ENCODE results near the gene CD69.
A peak's percentile ranks its signal among the peaks of the same experiment; 100 is the strongest.
"Not testable (repeated sequence)": the region's sequence is repeated elsewhere in the genome, so short reads cannot be mapped to it uniquely, and the experiment has no call there.

Gene CD69

DNA sequence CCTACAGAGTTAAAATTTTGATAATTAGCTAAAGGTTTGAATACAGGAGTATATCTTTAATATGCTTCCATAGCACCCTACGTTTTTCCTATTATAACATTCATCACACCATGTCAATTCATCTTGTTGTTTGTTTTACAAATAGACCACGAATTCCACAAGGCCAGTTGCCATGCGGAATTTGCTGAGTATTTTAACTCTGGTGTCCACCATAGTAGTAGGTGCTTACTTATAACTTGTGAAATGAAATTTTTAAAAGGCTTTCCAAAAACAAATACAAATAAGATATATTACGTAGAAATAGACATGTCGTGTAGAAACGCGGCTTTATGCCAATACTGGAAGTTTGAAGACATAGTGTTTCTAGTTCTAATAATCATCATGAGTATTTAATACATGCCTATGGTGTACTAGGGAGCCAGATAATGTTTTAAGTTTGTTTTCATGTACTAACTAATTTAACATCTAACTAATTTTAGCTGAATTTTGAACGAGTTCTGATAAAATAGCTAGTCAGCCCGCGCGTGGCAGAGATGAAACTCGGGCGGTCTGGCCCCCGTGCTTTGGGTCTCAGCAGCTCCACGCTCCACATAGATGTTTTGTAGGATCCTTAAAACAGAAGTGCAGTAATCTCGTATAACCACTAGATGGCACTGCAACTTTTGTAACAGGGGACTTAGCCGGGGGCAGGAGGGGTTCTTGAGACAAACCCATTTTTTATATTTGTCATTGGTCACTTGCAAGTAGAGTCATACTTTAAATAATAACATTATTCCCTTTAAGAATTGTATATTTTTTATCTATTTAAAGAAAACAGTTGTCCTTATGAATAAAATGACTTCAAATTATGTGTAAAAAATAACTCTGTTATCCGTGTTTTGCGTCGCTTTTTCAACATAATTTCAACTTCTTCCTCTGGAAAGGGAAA, 10.2 kb downstream of the CD69 start:
- peak; percentile 86 for DNase-seq (ENCODE audit: low spot score)

DNA sequence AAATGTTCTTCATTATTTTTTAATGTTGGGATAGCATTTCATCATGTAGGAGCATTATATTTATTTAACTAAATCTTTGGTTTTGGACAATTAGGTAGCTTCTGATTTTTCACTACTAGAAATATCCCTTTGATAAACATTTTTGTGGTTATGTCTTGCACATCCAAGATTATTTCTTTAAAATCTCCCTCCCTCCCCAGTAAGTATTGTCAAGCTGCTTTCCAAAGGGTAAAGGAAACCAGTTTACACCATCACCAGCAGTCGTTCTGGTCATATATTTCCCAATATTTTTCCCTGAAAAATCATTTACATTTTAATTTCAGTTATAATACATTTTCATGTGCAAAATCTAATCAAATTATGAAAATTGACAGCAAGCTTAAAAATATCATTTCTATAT, 11.1 kb downstream of the CD69 start:
- no peak for DNase-seq (ENCODE audit: low spot score)

DNA sequence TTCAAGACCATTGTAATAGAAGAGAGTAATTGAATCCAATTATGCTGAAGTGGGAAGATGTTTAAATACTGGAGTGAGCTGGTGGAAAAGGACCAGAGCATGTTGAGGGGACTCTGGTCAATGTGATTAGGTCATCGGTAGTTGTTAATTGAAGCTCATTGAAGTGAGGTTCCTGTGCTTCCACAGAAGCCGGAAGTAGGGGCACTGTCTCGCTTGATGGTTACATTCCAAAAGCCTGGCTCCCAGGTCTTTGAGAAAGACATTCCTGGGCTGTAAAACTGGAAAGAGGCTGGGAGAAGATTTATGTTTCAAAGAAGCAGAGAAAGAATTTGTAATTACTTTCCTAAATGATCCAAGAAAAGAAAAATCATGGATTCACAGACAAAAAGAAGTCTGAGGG, 15.5 kb downstream of the CD69 start:
- DNase-seq (ENCODE audit: low spot score) = no peak

DNA sequence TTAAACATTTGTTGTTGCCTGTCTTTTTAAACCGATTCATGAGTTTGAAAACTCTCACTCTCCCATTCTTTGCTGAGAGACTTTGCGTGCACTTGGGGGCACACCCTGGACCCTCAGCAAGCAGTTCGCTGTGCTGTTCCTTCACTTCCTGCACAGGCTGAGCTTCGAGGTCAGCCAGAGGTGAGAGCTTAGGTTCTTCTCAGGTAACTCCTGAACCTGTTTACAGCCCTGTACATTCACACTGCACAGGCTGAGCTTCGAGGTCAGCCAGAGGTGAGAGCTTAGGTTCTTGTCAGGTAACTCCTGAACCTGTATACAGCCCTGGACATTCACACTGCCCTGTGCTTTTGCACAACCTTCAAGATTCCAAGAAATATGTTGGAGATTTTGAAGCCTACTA, 18.0 kb downstream of the CD69 start:
- DNase-seq (ENCODE audit: low spot score) = peak; percentile 51

DNA sequence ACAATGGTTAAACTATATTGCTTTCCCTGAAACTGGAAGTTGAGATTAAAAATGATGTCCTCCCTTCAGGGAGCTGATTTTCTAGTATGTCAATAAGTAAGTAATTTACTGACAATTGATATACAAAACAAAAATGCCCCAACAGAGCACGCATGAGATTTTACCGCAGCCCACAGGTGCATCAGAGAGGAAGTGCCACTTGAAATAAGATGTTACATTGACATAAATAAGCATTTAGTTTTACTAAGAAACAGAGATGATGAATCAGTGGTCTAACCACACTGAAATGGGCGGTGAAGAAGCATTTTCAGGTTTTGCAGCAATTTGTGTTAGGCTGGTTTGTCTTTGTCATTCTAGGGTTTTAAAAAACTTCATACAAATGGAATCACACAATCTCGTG, 19.0 kb downstream of the CD69 start:
- peak; percentile 89 for DNase-seq (ENCODE audit: low spot score)

DNA sequence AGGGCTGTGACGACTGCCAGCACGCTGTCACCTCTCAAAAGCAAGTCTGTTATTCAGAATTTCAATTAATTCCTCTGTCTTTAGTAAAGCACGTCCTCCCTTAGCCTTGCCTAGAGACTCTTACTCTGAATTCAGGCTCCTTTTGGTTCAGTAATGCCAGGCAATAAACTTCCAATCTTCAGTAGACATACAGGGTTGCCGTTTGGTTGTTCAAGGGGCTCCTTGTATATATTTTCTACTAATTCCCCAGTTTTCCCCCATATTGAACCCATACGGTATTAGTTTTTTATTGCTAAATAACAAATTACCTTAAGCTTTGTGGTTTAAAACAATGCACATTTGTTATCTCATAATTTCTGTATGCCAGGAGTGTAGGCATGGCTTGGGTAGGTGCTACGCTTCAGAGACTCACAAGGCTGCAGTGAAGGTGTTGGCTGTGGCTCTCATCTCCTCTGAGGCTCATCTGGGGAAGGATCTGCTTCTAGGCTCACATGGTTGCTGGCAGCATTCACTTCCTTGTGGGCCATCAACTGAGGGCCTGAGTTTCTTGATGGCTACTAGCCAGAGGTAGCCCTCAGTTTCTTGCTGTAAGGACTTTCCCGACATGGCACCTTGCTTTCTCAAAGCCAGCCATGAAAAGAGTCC, 20.5 kb downstream of the CD69 start:
- DNase-seq (ENCODE audit: low spot score) = peak; percentile 39

DNA sequence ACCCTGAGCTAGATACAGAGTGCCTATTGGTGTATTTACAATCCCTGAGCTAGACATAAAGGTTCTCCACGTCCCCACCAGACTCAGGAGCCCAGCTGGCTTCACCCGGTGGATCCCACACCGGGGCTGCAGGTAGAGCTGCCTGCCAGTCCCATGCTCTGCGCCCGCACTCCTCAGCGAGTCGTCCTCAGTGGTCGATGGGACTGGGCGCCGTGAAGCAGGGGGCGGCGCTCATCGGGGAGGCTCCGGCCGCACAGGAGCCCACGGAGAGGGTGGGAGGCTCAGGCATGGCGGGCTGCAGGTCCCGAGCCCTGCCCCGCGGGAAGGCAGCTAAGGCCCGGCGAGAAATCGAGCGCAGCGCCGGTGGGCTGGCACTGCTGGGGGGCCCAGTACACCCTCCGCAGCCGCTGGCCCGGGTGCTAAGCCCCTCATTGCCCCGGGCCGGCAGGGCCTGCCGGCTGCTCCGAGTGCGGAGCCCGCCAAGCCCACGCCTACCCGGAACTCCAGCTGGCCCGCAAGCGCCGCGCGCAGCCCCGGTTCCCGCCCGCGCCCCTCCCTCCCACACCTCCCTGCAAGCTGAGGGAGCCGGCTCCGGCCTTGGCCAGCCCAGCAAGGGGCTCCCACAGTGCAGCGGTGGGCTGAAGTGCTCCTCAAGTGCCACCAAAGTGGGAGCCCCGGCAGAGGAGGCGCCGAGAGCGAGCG, 21.1 kb downstream of the CD69 start:
- DNase-seq (ENCODE audit: low spot score) = not testable (repeated sequence)

DNA sequence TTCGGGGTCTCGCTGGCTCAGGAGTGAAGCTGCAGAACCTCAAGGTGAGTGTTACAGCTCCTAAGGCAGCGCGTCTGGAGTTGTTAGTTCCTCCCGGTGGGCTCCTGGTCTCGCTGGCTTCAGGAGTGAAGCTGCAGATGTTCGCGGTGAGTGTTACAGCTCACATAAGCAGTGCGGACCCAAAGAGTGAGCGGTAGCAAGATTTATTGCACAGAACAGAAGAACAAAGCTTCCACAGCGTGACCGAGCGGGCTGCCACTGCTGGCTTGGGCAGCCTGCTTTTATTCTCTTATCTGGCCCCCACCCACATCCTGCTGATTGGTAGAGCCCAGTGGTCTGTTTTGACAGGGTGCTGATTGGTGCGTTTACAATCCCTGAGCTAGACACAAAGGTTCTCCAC, 21.8 kb downstream of the CD69 start:
- not testable (repeated sequence) for DNase-seq (ENCODE audit: low spot score)

DNA sequence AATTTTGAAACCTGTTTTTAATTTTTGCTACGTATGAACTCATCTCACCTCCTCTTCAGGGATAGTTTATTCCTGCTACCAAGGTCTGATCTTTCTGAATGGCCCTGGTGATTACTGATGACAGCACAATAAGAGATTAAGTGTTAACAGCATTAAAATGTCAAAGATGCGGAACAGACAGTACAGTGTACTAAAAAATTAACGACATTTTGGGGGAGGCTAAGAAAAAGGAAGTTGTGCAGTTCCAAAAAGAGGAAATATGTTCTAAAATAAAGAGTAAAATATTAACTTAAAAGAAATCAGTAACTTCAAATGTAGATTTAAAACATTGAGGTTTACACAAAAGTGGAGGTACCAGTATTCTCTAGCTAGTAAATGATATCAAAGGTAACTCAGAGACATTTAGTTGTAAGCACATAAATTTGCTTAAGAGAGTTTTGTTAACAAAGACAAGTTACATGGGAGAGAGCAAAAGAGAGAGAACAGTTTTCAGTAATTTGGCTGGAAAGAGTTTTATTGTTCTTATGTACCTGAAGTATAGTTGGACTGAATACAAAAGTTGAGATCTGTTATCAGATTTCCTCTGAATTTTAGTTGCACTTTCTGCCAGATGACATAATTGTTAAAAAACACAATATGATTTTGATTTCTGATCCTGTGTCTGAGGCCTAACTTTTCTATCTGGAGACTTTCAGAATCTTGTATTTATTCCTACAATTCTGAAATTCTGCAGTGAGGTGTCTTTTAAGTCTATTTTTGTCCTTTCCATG, 23.6 kb downstream of the CD69 start:
- no peak for DNase-seq (ENCODE audit: low spot score)

DNA sequence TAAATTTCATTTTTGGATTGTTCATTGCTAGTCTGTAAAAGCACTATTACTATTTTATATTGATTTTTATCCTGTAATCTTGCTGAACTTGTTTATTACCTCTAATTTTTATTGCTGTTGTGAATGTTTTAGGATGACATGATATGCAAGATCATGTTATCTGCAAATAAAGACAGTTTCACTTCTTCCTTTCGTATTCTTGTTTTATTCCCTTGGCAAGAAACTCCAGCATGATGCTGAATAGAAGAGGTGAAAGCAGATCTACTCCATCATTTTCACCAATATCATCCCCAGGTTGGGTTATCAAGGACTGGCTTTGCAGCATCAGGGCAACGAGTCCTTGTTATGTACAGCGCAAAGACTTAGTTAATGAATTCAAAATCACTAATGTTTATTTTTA, 25.1 kb downstream of the CD69 start:
- DNase-seq (ENCODE audit: low spot score) = no peak

DNA sequence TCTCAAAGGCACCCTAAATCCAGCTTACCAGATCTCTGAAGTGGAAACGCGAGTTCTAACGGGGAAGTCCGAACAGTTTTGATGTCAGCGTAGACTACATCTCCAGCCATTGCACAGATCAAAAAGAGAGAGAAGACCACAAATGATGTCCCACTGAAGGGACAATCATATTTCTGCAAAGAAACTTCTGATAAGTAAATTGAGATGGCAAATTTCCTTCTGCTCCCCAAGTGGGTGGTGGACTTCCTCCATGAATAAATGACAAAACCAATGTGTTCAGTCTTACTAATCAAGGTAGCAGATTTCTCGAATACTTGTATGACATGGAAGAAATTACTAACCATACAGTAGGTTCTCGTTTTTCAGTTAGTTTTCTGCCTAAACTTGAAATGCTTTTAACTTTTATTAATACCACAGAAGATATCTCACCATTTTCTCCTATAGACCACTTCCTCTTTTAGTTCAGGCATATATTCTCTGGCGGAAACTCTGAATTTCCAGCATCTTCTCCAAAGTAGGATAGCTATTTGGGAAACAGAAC, 27.7 kb downstream of the CD69 start, which contains the start of gene CLECL1:
TSS of gene CLECL1 (minus strand) at position 177 of the 541 bp plus-strand sequence.
- no peak for DNase-seq (ENCODE audit: low spot score)

DNA sequence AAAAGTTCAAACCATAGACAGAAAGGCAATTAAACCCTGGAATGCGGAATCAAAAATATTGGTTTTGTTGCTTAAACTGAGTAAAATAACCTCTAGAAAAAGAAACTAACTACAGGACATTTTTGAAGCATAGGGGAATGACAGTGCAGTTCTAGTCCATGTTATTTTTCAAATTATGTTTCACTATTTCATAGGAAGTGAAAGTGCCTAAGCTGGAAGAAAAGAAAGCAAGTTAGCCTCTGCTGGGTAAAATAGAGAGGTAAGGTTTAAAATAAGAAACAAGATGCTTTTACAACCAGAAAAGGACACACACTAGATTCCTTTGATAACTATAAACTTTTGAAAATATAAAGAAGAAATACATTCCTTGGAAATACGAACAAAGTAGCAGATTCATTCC, 28.9 kb downstream of the CD69 start:
- DNase-seq (ENCODE audit: low spot score) = no peak

DNA sequence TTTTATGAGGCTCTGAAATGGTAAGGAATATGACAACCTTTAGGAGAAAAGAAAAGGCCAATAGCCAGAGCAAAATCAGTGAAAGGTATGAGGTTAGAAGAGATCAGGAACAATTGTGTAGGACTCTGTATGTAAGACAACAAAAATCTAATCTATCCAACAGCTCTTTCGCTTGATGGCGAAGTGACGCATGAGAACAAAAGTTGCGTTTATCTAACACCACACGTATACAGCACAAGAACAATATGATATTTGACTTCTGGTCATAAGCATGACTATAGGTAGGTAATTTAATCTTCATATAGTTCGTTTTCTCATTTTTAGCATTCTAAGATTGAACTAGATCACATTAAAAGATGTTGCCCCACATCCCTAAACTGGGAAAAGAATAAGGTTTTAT, 29.3 kb downstream of the CD69 start:
- DNase-seq (ENCODE audit: low spot score) = no peak

DNA sequence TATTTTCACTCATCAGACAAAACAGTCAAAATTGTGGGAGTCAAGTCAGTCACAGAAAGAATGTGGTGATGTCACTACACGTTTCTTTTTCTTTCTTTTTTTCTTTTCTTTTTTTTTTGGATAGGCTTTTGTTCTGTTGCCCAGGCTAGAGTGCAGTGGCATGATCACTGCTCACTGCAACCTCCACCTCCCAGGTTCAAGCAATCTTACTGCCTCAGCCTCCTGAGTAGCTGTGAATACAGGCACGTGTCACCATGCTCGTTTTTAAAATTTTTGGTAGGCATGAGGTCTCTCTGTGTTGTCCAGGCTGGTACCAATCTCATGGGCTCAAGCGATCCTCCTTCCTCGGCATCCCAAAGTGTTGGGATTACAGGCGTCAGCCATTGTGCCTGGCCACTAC, 30.1 kb downstream of the CD69 start:
- no peak for DNase-seq (ENCODE audit: low spot score)

DNA sequence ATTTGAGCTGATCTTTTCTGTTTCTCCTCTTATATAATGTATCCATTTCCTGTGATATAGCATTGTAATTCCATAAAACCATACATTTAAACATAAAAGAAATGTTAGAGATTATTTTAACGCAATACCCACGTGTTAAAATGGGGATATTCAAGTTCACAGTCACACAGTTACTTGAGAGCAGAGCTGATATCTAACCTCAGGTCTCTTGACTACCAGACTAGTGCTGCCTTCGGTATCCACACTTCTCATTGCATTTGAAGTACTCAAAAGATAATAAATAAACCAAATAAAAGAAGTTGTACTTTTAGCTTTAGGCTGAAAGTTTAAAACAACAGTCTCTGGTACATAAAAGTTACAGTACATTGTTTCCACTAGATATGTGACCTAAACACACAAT, 30.7 kb downstream of the CD69 start:
- no peak for DNase-seq (ENCODE audit: low spot score)

DNA sequence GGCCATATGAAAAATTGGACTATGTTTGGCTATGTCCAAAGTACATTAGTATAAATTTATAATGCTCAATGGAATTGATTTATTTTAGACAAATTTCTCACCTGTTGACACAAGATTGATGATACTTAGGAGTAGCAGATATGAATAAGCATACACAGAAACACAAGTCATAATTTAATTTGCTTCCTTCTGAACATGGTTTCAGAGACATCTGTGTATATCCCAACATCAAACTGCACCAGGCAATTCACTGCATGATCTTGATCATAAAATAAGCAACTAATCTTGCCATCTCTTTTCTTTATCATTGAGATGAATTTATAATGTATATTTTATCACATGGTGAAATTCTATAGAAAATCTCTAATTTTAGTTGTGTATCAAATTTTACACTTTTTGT, 31.6 kb downstream of the CD69 start:
- no peak for DNase-seq (ENCODE audit: low spot score)

DNA sequence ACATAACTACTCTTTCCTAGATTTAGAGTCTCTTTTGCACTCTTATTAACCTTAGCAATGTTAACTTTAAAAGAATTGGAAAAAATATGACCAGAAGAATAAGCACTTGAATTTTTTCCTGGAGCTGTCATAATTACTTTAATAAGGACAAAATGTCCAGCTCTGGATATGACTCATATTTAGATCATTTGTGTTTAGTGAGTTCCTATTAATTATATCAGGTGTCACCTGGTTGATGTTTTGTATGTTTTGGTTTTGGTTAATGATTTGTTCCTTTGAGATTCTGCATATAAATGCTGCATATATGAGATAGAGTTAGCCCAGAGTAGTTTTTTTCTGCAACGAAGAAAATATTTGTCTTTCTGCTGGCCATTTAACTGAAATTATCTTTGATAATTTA, 32.9 kb downstream of the CD69 start:
- no peak for DNase-seq (ENCODE audit: low spot score)

DNA sequence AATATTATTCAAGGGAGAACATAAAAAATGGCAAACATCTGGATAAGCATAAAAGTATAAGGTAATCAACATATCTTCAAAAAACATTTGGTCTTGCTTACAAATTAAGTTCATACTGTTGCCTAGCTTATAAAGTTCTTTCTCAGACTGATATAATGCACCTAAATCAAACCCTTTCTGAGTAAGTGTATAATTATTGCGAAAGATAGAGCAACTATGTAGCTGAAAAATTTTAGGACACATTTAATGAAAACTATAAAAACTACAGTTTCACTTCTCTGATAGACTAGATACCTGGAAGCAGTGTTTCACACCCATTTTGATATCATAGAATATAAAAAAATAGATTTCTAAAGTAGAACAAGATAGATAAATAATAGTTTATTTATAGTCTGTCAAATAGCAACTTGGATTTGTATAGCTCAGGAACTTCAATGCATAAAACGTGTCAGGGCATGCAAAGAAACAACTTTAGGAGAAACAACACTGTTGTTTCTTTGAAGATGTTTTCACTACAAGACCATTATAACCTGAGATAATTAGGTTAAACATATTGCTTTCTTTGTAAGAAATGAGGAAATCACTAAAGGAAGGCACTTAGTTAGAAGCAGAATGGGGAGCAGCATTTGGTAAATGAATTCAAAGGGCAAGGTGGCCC, 35.4 kb downstream of the CD69 start:
- DNase-seq (ENCODE audit: low spot score) = no peak

DNA sequence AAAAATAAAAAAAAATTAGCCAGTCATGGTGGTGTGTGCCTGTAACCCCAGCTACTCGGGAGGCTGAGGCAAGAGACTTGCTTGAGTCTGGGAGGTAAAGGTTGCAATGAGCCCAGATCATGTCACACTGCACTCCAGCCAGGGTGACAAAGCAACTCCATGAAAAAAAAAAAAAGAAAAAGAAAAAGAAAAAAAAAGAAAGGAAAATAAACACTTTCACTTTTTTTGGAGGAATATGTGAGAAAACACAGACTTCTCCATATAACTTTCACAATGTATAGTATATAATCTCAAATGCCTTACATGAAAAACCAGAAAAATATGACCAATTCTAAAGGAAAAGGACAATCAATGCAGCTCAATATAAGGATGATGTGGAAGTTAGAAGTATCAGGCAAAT, 36.7 kb downstream of the CD69 start:
- DNase-seq (ENCODE audit: low spot score) = no peak

DNA sequence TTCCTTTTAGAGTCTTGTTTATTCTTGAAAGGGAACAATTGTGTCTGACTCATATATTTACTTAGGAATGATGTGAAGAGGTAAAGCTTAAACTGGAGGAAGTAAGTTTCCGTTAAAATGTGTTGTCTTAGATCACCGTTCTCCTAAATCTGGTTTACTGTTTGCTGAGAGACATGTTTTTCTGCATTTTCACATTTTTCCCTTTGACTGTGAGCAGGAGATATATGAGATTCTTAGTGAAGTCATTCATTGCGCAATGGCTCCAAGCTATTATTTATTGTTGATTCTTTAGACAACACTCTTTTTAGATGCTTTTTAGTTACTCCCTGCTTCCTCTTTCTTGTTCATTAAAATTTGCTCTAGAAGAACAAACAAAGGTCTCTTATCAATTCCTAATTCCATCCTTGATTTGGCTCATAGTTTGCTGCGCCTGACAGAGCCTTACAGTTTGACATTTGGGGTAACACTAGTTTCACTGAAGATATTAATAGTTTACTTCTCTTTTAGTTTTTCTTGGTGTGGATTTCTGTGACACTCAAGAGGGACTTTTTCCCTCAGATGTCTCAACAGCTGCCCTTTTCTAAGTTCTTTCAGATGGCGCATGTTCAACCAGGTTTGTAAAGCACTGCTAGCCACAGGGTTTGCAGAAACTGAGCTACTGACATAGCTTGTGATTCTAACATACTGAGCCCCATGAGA, 39.2 kb downstream of the CD69 start:
- DNase-seq (ENCODE audit: low spot score) = no peak

DNA sequence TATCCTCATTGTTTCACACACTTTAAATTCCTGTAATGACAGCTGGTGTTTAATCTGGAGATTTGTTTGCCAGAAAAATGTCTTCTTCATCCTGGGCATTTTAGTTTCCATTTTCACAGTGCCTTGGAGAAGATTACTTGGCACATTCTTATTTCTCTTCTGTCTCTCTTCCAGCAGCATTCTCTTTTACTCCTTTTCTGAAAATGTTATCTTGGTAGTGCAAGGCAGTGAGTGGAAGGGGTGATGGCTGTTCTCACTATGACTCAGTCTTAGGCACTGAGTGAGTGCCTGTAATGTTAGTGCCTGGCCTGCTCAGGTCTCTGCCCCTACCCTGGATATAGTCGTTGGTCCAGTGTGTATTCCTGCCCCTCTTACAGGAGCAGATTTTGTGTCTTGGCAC, 40.9 kb downstream of the CD69 start:
- DNase-seq (ENCODE audit: low spot score) = no peak

Data from CD4-positive, alpha-beta T cell treated with Interleukin-2 at 100 ng/mL for 4 hours (primary cell).